HG03521 (cell line): Measurements from ENCODE around the gene RPS6KA4.

Experiments
- ATAC-seq: cut with Tn5 transposase; IDR thresholded peaks from one replicate; pipeline ENCODE4 v1.9.1; 2021; ENCODE audit warnings: mild to moderate bottlenecking, moderate library complexity; ENCODE audit not compliant: unreplicated experiment

RPS6KA4 gene

GRCh38 chr11:64362339-64362738, 3.4 kb downstream of the RPS6KA4 start:
- ATAC-seq: no peak

GRCh38 chr11:64364435-64364834, 5.5 kb downstream of the RPS6KA4 start:
- ATAC-seq: no peak

- ATAC-seq: no peak
Measured at GRCh38 chr11:64364911-64365310, 5.9 kb downstream of the RPS6KA4 start.

- no peak for ATAC-seq
Measured at GRCh38 chr11:64366751-64367150, 7.8 kb downstream of the RPS6KA4 start.

- no peak for ATAC-seq
Measured at GRCh38 chr11:64367931-64368672, 9.1 kb downstream of the RPS6KA4 start.

- no peak for ATAC-seq
Measured at GRCh38 chr11:64368673-64369074, 9.7 kb downstream of the RPS6KA4 start.

GRCh38 chr11:64369440-64370421, 10.8 kb downstream of the RPS6KA4 start:
- no peak for ATAC-seq

- no peak for ATAC-seq
Measured at GRCh38 chr11:64371201-64371600, 12.2 kb downstream of the RPS6KA4 start.

- ATAC-seq: no peak
Measured at GRCh38 chr11:64372021-64372420, 13.1 kb downstream of the RPS6KA4 start.

- no peak for ATAC-seq
Measured at GRCh38 chr11:64372802-64373597, 14.0 kb downstream of the RPS6KA4 start.

GRCh38 chr11:64373598-64373974, 14.6 kb downstream of the RPS6KA4 start:
- no peak for ATAC-seq

- ATAC-seq: no peak
Measured at GRCh38 chr11:64376071-64376470, 17.1 kb downstream of the RPS6KA4 start.

- no peak for ATAC-seq
Measured at GRCh38 chr11:64378335-64378880, 19.4 kb downstream of the RPS6KA4 start.

GRCh38 chr11:64379160-64379559, 20.2 kb downstream of the RPS6KA4 start:
- ATAC-seq: no peak

GRCh38 chr11:64379817-64380709, 21.1 kb downstream of the RPS6KA4 start:
- ATAC-seq: no peak

- ATAC-seq: no peak
Measured at GRCh38 chr11:64381350-64381749, 22.4 kb downstream of the RPS6KA4 start.

GRCh38 chr11:64382047-64382446, 23.1 kb downstream of the RPS6KA4 start:
- ATAC-seq: no peak

- ATAC-seq: no peak
Measured at GRCh38 chr11:64382586-64382985, 23.6 kb downstream of the RPS6KA4 start.

GRCh38 chr11:64383580-64383979, 24.6 kb downstream of the RPS6KA4 start:
- ATAC-seq: no peak
